K562 (cell line): ENCODE data around the gene FOXP4. TPM values are rescaled to one million over a fixed set of nuclear protein-coding genes. Genes with fewer than 3 reads are reported as not detected.
A peak's percentile ranks its signal among the peaks of the same experiment; 100 is the strongest.

Experiments used
- ADNP ChIP-seq: fragments of 200-800 bp; sonication (Bioruptor generic); IDR thresholded peaks from 2 replicates; pipeline ENCODE4 v1.6.1; 2016; ENCODE audit warnings: missing genetic modification characterization, missing compliant biosample characterization
- CHCHD3 ChIP-seq: fragments of 250-450 bp; sonication (Bioruptor Pico); IDR thresholded peaks from 2 replicates; pipeline ENCODE4 v2.1.2; 2022; ENCODE audit warnings: mild to moderate bottlenecking
- DLX4 ChIP-seq: fragments of 250-450 bp; sonication (Bioruptor Pico); IDR thresholded peaks from 2 replicates; pipeline ENCODE4 v1.6.1; 2021; ENCODE audit warnings: mild to moderate bottlenecking
- HBP1 ChIP-seq: fragments of 450-650 bp; formaldehyde crosslinking; IDR thresholded peaks from 2 replicates; pipeline ENCODE4 v1.4.0; 2022; ENCODE audit warnings: missing genetic modification characterization
- HMG20B ChIP-seq: fragments of 250-450 bp; sonication (Bioruptor Pico); IDR thresholded peaks from 2 replicates; pipeline ENCODE4 v1.5.0; 2021; ENCODE audit warnings: mild to moderate bottlenecking
- HOMEZ ChIP-seq: fragments of 250-450 bp; sonication (Bioruptor Pico); IDR thresholded peaks from 2 replicates; pipeline ENCODE4 v1.4.0; 2020; ENCODE audit warnings: mild to moderate bottlenecking, moderate library complexity
- LARP7 ChIP-seq: fragments of 450-650 bp; IDR thresholded peaks from 2 replicates; pipeline ENCODE4 v1.6.1; 2016
- MAX ChIP-seq: sonication (generic); formaldehyde crosslinking; IDR thresholded peaks from 2 replicates; pipeline ENCODE4 v1.9.0; 2022; ENCODE audit warnings: mild to moderate bottlenecking, missing genetic modification reagents
- MBD1 ChIP-seq: fragments of 250-450 bp; sonication (Bioruptor Pico); IDR thresholded peaks from 2 replicates; pipeline ENCODE4 v1.8.0; 2022; ENCODE audit warnings: inconsistent platforms
- MTA1 ChIP-seq: fragments of 450-650 bp; IDR thresholded peaks from 2 replicates; pipeline ENCODE4 v1.6.1; 2017; ENCODE audit warnings: borderline replicate concordance
- PCBP1 ChIP-seq: fragments of 200-400 bp; formaldehyde crosslinking; IDR thresholded peaks from 2 replicates; pipeline ENCODE4 v1.6.1; 2018; ENCODE audit warnings: mild to moderate bottlenecking, low read depth, low read length; ENCODE audit not compliant: poor library complexity, severe bottlenecking
- RBBP5 ChIP-seq: fragments of 200-600 bp; sonication (generic); IDR thresholded peaks from 2 replicates; pipeline ENCODE4 v1.6.1; 2012; ENCODE audit warnings: borderline replicate concordance, mild to moderate bottlenecking, low read length, control low read depth, inconsistent platforms; ENCODE audit not compliant: insufficient read depth, poor library complexity, severe bottlenecking
- SMARCA5 ChIP-seq: fragments of 450-650 bp; IDR thresholded peaks from 2 replicates; pipeline ENCODE4 v1.6.1; 2016
- UBTF ChIP-seq, 2 experiments: IDR thresholded peaks; 2 replicates each; pipeline ENCODE4 v1.6.1; 2012; ENCODE audit warnings: improper control_type of control experiment in 2 of 2, low read depth in 2 of 2, low read length in 2 of 2, borderline replicate concordance in 1 of 2
- ZBTB8A ChIP-seq: fragments of 450-650 bp; IDR thresholded peaks from 2 replicates; pipeline ENCODE4 v1.6.1; 2018; ENCODE audit warnings: mild to moderate bottlenecking, moderate library complexity; ENCODE audit not compliant: partially characterized antibody
- ZNF280B ChIP-seq: fragments of 250-450 bp; sonication (Bioruptor Pico); IDR thresholded peaks from 2 replicates; pipeline ENCODE4 v1.5.1; 2021; ENCODE audit warnings: mild to moderate bottlenecking
- ZNF75A ChIP-seq: fragments of 450-650 bp; formaldehyde crosslinking; IDR thresholded peaks from 2 replicates; pipeline ENCODE4 v1.4.0; 2020; ENCODE audit warnings: mild to moderate bottlenecking
- polyA plus RNA-seq, 8 experiments: library from polyadenylated mRNA; depleted of rRNA in 4 of 8; stranded (reverse) in 5 of 8; unstranded in 3 of 8; fragments of >200 nt; fragmentation: Nextera tagmentation in 2 of 8; fragmentation: Illumina TruSeq in 1 of 8; extraction: Ambion mirVana in 2 of 8; extraction: Trizol in 1 of 8; gene quantifications; 2 replicates each; pipeline versions ENCODE4 v1.2.1 to v1.2.3, GENCODE V29; 2011 to 2014; ENCODE audit warnings: inconsistent platforms in 1 of 8, missing spikeins in 1 of 8
- total RNA-seq, 7 experiments: library from RNA; depleted of rRNA in 6 of 7; stranded (reverse); fragments of >200 nt in 6 of 7; fragmentation: Illumina TruSeq in 2 of 7; extraction: Trizol in 2 of 7; gene quantifications; 2 replicates each; pipeline versions ENCODE4 v1.2.1 to v1.2.3, GENCODE V29; 2011 to 2021; ENCODE audit warnings: low replicate concordance in 1 of 7

Gene FOXP4
- total and polyA plus RNA-seq, 9 of the 15 experiments (the other 6 are each of a cell fraction or from before 2014, with no cell fraction given): 0.11 to 29.4 (median 2.3) TPM

- TF ChIP-seq UBTF (IDR thresholded peaks at IDR 0.05; ENCODE audit: borderline replicate concordance in 1 of 2, low read depth in 2 of 2, low read length in 2 of 2) (0 out of 4 replicates have a peak, but pooled peaks of 1 of the 2 experiments have one; percentile 37), RBBP5 (peak; percentile 64), HMG20B (CRISPR knock-in tag) (no peak), ZNF75A (CRISPR knock-in tag) (no peak), ZNF280B (CRISPR knock-in tag) (no peak), ZBTB8A (no peak), MTA1 (peak; percentile 21; the same call in 1 of the 2 replicates), HBP1 (CRISPR knock-in tag) (no peak), SMARCA5 (peak; percentile 12; the same call in 1 of the 2 replicates), CHCHD3 (no peak), MBD1 (CRISPR knock-in tag) (no peak), PCBP1 (no peak), LARP7 (peak; percentile 51; the same call in 1 of the 2 replicates), ADNP (tag) (no peak), DLX4 (CRISPR knock-in tag) (no peak), HOMEZ (CRISPR knock-in tag) (no peak), MAX (no peak)
Measured at GRCh38 chr6:41578217-41579087, 32.3 kb downstream of the FOXP4 start (continued).
